Prostate gland (tissue), 2 donors: Measurements from ENCODE around the gene PLA2G4A.

Experiments
- POLR2AphosphoS5 ChIP-seq: sonication (generic); formaldehyde crosslinking; IDR thresholded peaks from one replicate; pipeline ENCODE4 v1.6.1; 2017; ENCODE audit warnings: antibody characterized with exemption
- TF ChIP-seq, protein P1 (sequence below), 4 experiments: fragments of 200-600 bp in 2 of 4; fragments of 450-650 bp in 2 of 4; sonication (generic) in 2 of 4; IDR thresholded peaks; 1 replicate in 3 of 4; 2 replicates in 1 of 4; pipeline ENCODE4 v1.5.1; 2016 to 2019; ENCODE audit warnings: antibody characterized with exemption in 4 of 4, mild to moderate bottlenecking in 2 of 4, moderate library complexity in 2 of 4

DNA sequence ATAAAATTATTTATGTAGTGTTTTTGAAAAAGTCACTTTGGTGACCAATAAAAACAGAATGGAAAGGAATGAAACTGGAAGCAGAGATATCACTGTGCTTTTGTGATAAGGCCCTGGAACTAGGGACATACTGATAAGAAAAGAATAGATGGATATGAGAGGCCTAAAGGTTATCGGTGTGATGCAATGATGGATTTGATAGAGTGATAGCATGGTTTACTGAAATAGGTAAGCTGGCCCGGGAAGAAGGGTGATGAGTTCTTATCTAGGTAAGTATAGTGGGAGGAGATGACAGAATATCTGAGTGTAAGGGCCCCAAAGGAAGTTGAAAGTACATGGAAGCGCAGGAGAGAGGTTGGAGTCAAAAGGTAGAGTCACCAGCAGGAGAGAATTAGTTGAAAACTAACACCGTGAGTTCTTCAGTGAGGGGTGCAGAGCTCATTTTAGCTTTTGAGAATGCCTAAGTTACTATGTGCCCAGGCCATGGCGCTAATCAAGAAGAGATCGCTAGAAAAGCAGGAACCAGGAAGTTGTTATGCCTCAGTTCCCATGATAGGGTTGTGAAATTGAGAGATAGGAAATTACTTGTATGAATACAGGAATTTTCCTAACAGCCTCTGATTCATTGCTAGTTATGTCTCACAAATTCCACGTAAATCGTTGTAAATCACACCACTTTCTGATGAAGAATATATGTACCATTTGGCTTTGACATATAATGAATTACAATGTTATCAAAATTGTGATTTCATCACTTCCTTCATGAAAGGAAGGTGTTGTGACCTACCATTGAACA lies 115.3 kb downstream of the PLA2G4A start:
- TF ChIP-seq, protein P1, sequence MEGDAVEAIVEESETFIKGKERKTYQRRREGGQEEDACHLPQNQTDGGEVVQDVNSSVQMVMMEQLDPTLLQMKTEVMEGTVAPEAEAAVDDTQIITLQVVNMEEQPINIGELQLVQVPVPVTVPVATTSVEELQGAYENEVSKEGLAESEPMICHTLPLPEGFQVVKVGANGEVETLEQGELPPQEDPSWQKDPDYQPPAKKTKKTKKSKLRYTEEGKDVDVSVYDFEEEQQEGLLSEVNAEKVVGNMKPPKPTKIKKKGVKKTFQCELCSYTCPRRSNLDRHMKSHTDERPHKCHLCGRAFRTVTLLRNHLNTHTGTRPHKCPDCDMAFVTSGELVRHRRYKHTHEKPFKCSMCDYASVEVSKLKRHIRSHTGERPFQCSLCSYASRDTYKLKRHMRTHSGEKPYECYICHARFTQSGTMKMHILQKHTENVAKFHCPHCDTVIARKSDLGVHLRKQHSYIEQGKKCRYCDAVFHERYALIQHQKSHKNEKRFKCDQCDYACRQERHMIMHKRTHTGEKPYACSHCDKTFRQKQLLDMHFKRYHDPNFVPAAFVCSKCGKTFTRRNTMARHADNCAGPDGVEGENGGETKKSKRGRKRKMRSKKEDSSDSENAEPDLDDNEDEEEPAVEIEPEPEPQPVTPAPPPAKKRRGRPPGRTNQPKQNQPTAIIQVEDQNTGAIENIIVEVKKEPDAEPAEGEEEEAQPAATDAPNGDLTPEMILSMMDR (IDR thresholded peaks at IDR 0.05): no peak
- no peak for TF ChIP-seq POLR2AphosphoS5
